ENCODE measurements around the gene ACSL6.
A peak's percentile ranks its signal among the peaks of the same experiment; 100 is the strongest.

Gene ACSL6

DNA sequence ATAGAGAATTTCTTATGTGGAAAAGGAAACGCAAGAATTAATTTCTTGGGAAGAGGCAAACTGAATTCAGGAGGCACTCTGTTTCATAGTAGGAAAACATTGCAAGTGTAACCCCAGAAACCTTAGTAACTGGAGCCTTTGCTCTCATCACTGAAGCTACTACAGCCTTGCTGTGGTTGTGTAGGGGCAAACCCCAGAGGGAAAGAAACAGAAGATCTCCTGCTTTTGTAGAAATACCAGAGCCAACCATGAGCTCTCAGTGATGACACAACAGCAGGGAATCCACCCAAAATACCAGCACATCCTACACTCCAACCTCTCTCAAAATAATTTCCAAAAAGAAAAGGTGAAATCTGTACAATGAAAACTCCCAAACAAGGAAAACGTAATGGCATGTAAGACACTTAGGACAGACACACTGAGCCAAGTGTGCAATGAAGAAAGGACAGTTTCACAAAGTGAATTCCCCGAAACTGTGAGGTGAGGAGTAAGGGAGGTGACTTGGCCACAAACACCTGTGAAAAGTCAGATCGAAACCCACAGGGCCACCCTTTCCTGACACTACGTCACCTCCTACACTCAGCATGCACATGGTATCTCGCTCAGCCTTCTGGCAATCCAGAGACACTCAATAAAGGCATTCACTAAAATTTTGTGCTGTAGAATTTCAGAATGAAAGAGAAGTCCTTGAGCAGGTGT is 8.5 kb upstream of the ACSL6 start:
- Histone ChIP-seq H3K9ac (ENCODE audit: low read length) (no peak overlapping the region), H3K27me3 (ENCODE audit: control insufficient read depth, insufficient read depth, low read length) (no peaks in the 10 kb centered on the region), H3K4me3 (ENCODE audit: low read length) (no peak overlapping the region), H3K27ac (ENCODE audit: low read depth, low read length) (no peak overlapping the region), H3K36me3 (ENCODE audit: control insufficient read depth, insufficient read depth, low read length) (no peaks in the 10 kb centered on the region), H3K4me1 (ENCODE audit: control insufficient read depth, insufficient read depth, low read length) (no peaks in the 10 kb centered on the region)

DNA sequence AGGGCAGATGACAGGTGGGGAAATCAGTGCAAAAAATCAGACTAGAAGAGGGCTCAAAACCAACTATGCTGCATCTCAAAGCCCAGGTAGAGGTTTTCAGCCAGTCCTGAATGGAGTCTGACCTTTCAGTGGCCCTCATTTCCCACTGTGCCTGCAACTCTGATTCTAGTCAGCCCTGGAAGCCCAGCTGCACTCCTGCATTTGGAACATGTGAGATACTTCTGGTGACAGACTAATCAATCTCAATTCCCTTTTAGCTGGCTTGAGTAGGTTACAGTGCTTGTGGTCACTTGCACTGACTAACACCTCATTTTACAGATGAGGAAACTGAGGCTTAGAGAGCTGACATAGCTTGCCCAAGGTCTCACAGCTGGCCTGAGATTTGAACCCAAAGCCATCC is 7.9 kb upstream of the ACSL6 start:
- H3K36me3 ChIP-seq (ENCODE audit: control insufficient read depth, insufficient read depth, low read length): no peaks in the 10 kb centered on the region

DNA sequence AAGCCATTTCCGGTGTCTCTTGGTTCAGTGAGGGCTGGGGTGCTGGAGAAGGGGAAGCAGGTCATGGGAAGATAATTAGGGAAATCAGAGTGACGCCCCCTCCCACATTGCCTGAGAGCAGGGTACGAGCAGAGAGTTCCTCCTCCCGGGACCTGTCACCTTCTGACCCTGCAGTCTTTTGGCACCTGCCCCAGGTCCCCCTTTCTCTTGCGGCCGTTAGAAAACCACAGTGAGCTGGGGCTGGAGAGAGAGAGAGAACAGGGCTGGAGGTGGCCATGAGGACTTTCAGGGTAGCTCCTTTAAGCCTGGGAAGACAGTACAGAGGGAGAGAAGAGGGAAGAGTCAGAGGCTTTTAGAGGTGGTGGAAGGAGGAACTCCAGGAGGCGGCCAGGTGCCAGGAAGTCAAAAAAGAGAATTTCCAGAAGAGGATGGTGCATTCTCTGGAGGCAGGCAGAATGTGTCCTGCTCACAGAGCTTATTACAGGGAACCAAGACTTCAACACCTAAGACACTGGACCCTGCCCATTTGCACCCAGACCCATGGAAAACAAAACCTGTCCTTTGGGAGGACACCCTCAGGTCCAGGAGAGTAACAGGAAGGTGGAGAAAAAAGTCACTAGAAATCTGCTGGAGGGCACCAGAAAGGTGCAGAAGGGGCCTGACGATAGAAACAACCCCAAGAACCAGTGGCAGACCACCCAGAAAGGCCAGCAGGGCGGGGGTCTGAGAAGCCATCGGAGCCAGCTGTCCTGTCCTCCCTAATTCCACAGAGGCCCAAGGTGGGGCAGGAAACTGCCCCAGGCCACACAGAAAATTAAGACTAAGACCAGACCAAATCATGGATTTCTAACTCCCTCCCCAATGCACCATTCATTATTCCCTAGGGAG is 6.5 kb upstream of the ACSL6 start:
- Histone ChIP-seq H3K36me3 (ENCODE audit: control insufficient read depth, insufficient read depth, low read length) (no peaks in the 10 kb centered on the region), H3K4me1 (ENCODE audit: control insufficient read depth, insufficient read depth, low read length) (no peaks in the 10 kb centered on the region), H3K27me3 (ENCODE audit: control insufficient read depth, insufficient read depth, low read length) (peaks cover 3% of the 10 kb centered on the region), H3K27ac (ENCODE audit: low read depth, low read length) (no peak overlapping the region), H3K9ac (ENCODE audit: low read length) (no peak overlapping the region), H3K4me3 (ENCODE audit: low read length) (no peak overlapping the region)

More for the DNA sequence above, 7.9 kb upstream of the ACSL6 start:
- no peak overlapping the region for H3K27ac ChIP-seq (ENCODE audit: low read depth, low read length)
- H3K27me3 ChIP-seq (ENCODE audit: control insufficient read depth, insufficient read depth, low read length): no peaks in the 10 kb centered on the region
- H3K4me3 ChIP-seq (ENCODE audit: low read length): no peak overlapping the region
- H3K4me1 ChIP-seq (ENCODE audit: control insufficient read depth, insufficient read depth, low read length): no peaks in the 10 kb centered on the region
- H3K9ac ChIP-seq (ENCODE audit: low read length): no peak overlapping the region

DNA sequence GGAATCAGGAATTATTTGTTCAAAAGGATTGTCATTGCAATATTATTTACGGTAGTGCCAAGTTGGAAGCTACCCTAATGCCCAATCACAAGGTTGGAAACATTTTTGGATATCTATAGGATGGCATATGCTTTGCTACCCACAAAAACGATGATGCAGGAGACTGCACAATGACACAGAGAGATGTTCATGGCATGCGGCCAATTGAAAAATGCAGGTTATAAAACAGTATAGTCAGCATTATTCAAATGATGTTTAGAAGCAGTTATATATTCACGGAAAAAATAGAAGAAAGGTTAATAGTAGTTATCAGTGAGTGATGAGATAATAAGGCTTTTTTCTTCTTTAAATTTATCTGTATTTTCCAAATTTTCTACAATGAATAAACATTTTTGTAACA is 5.9 kb upstream of the ACSL6 start:
- H3K9ac ChIP-seq (ENCODE audit: low read length): no peak overlapping the region
- H3K36me3 ChIP-seq (ENCODE audit: control insufficient read depth, insufficient read depth, low read length): no peaks in the 10 kb centered on the region
- no peaks in the 10 kb centered on the region for H3K4me1 ChIP-seq (ENCODE audit: control insufficient read depth, insufficient read depth, low read length)
- H3K27me3 ChIP-seq (ENCODE audit: control insufficient read depth, insufficient read depth, low read length): peaks cover 3% of the 10 kb centered on the region
- H3K4me3 ChIP-seq (ENCODE audit: low read length): no peak overlapping the region
- H3K27ac ChIP-seq (ENCODE audit: low read depth, low read length): no peak overlapping the region

DNA sequence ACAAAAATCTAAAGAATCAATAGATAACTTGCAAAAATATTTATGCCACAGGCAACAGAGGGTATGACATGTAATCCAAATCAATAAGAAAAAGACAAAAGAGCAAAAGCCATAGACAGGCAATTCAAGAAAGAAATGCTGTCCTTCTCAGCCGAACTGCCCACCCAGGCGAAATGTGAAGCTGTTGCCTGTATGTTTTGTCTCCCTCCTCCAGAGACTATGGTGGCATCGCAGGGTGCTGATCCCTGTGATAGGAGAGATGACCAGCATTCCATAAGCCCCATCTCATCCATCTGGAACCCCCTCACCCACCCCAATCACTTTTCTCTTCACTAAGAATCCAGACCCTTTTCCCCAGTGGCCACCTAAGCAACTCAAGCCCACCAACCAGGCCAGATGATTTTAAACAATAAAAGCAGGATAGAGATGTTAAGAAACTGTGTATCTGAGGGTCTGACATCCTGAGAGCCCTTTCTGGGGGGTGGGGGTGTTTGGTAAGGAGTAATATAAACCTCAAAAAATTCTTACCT is 5.3 kb upstream of the ACSL6 start:
- H3K4me1 ChIP-seq (ENCODE audit: control insufficient read depth, insufficient read depth, low read length): no peaks in the 10 kb centered on the region
- no peaks in the 10 kb centered on the region for H3K36me3 ChIP-seq (ENCODE audit: control insufficient read depth, insufficient read depth, low read length)
- H3K9ac ChIP-seq (ENCODE audit: low read length): no peak overlapping the region
- H3K27me3 ChIP-seq (ENCODE audit: control insufficient read depth, insufficient read depth, low read length): peaks cover 7% of the 10 kb centered on the region
- no peak overlapping the region for H3K27ac ChIP-seq (ENCODE audit: low read depth, low read length)
- H3K4me3 ChIP-seq (ENCODE audit: low read length): no peak overlapping the region

DNA sequence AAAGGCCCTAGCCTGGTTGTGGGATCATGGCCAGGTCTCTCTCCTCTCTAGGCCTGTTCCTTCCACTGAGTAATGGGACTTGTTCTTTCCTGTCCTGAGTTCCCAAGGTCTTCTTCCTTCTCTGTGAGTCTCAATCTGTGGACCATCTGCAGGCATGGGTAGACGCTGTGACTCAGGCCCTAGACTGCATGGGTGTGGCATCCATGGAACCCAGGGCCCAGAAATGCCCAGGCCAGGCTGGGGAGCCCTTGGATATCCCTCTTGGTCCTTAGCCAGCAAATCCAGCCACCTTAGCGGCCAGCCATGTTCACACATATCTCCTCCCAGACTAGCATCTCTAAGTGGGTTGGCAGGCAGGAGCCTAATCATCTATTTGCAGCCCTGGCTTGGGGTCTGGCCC is 2.3 kb upstream of the ACSL6 start:
- Histone ChIP-seq H3K27ac (ENCODE audit: low read depth, low read length) (no peak overlapping the region), H3K4me1 (ENCODE audit: control insufficient read depth, insufficient read depth, low read length) (peaks cover 3% of the 10 kb centered on the region), H3K9ac (ENCODE audit: low read length) (no peak overlapping the region), H3K36me3 (ENCODE audit: control insufficient read depth, insufficient read depth, low read length) (no peaks in the 10 kb centered on the region), H3K4me3 (ENCODE audit: low read length) (no peak overlapping the region), H3K27me3 (ENCODE audit: control insufficient read depth, insufficient read depth, low read length) (peaks cover 25% of the 10 kb centered on the region)

DNA sequence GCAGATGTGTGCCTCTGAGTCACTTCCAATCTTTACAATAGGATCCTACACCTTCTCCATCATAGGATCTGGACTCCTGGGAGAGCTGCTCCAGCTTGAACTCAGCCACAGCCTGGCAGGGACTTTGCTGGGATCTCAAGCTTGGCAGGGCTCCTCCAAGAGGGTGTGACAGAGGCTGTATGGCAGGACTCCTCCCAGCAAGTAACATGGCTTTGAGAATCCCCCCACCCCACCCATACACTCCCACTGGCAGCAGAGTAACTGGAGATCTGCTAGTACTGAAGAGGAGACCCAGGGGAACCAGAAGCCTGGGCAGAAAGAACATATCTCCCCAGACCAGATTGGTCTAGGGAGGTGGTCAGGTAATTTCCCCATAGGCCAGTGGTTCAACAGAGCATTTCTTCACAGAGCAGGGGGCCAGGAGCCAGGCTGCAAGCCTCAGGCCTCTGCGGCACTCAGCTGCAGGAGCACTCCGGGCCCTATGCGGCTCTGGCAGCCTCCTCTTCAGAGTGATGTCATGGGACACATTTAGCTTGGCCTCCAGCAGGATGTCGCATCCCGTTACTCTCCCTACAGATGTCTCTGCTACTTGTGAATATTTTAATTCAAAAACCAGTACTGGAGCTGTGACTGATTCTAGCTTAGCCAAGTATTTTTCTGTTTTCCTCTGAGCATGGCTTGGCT is 1.7 kb upstream of the ACSL6 start:
- Histone ChIP-seq H3K4me1 (ENCODE audit: control insufficient read depth, insufficient read depth, low read length) (peaks cover 3% of the 10 kb centered on the region), H3K9ac (ENCODE audit: low read length) (no peak overlapping the region), H3K27me3 (ENCODE audit: control insufficient read depth, insufficient read depth, low read length) (peaks cover 25% of the 10 kb centered on the region), H3K27ac (ENCODE audit: low read depth, low read length) (no peak overlapping the region), H3K4me3 (ENCODE audit: low read length) (no peak overlapping the region), H3K36me3 (ENCODE audit: control insufficient read depth, insufficient read depth, low read length) (no peaks in the 10 kb centered on the region)

DNA sequence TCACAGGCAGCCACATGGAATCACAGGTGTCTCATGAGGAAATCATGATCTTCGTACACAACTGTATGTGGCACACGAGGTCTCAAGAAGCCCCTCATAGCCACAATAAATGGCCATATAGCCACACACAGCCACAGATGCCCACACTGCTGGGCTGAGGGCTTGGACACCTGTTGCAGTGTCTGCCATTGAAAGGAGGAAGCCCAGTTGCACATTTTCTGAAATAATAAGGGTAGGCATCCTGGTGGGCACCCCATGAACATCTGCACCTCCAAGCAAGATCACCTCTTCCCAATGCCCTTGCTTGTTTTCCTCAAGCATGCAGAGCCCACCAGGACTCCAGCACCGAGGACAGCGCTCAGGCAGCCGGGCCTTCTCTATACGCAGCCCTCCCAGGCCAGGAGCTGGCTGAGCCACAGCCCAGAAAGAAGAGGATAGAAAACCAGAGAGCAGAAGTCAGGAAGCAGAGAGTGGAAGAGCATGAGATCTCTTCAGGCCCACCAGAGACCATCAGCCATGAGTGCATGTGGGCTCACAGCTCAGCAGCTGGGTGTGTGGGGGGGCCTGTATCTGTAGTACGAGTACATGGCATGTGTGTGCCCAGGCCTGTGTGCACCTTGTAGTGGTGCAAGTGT is 1.0 kb upstream of the ACSL6 start:
- no peak overlapping the region for H3K9ac ChIP-seq (ENCODE audit: low read length)
- H3K4me3 ChIP-seq (ENCODE audit: low read length): no peak overlapping the region
- H3K27ac ChIP-seq (ENCODE audit: low read depth, low read length): no peak overlapping the region
- peaks cover 25% of the 10 kb centered on the region for H3K27me3 ChIP-seq (ENCODE audit: control insufficient read depth, insufficient read depth, low read length)
- peaks cover 3% of the 10 kb centered on the region for H3K4me1 ChIP-seq (ENCODE audit: control insufficient read depth, insufficient read depth, low read length)
- no peaks in the 10 kb centered on the region for H3K36me3 ChIP-seq (ENCODE audit: control insufficient read depth, insufficient read depth, low read length)

DNA sequence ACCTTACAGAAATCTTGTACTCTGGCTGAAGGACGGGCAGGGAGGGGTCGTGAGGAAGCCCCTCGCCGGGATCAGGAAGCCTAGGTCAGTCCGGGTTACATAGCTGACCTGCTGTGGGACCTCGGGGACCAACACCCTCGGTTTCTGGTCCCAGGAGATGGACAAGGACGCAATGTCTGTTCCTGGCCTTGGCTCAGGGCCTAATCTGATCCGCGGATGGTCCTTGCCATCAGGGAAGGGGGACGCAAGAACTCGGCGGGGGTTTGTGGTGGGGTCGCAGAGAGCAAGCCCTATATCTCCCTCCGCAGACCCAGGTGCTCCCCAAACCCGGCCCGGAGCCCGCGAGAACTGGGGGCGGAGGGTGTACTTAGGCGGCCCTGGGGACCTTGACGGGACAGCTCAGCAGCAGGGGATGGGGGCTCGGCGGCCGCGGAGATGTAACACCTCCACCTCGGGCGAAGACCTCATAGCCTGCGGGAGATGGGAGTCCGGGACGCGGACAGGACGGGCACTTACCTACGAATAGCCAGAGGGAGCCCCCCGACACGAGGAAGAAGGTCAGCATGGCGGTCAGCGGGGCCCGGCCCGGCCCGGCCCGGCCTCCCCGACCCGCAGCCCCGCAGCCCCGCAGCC is 353 bp downstream of the ACSL6 start:
- Histone ChIP-seq H3K27ac (ENCODE audit: low read depth, low read length) (no peak overlapping the region), H3K4me1 (ENCODE audit: control insufficient read depth, insufficient read depth, low read length) (peaks cover 3% of the 10 kb centered on the region), H3K4me3 (ENCODE audit: low read length) (peak overlapping the region; percentile 57), H3K36me3 (ENCODE audit: control insufficient read depth, insufficient read depth, low read length) (no peaks in the 10 kb centered on the region), H3K27me3 (ENCODE audit: control insufficient read depth, insufficient read depth, low read length) (peaks cover 25% of the 10 kb centered on the region), H3K9ac (ENCODE audit: low read length) (no peak overlapping the region)

DNA sequence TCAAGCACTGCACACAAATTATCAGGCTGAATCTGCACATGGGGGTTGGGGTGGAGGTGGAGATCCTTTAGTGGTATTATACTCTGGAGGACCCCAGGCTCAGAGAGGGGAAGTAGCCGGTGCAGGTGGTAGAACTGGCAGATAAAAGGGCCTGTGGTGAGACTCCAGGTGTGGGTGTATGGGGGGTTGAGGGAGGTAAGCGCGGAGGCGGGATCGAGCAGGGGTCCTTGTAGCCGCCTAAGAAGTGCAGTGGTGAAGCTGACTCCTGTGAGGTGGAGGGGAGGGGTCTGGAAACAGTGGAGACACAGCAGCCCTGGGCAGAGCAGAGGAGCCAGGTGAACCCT is 841 bp downstream of the ACSL6 start:
- peak overlapping the region; percentile 57 for H3K4me3 ChIP-seq (ENCODE audit: low read length)
- no peak overlapping the region for H3K9ac ChIP-seq (ENCODE audit: low read length)
- H3K36me3 ChIP-seq (ENCODE audit: control insufficient read depth, insufficient read depth, low read length): no peaks in the 10 kb centered on the region
- H3K27me3 ChIP-seq (ENCODE audit: control insufficient read depth, insufficient read depth, low read length): peaks cover 25% of the 10 kb centered on the region
- peaks cover 3% of the 10 kb centered on the region for H3K4me1 ChIP-seq (ENCODE audit: control insufficient read depth, insufficient read depth, low read length)
- H3K27ac ChIP-seq (ENCODE audit: low read depth, low read length): no peak overlapping the region

DNA sequence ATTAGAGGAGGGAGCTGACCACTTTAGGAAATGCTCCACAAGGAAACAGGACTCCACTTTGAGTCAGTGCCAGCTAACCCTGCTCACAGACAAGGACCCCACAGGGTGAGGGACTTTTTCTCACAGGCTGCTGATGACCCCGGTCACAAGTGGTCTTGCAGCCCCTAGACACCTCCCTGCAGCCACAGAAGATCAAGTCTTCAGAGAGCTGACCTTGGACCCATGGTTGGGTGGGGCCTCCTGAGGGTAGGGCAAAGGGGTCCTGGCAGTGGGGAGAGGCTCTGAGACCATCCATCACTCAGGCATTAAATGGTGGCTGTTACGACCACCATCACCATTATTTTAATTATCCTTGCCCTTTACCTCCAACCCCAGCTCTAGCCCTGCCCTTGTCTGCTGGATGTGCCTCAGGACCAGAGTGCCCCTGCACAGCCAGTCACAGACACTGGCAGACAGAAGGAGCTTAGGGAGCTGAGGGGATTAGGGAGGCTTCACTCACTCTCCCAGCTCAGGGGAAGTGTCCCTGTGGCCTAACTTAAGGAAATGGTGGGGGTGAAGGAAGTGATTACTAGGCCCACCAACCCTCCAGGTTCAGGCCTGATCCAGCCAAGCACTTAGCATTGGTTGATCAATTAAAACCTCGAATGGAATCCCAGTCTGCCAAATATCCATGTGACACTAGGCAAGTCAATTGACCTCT is 1.6 kb downstream of the ACSL6 start:
- H3K36me3 ChIP-seq (ENCODE audit: control insufficient read depth, insufficient read depth, low read length): no peaks in the 10 kb centered on the region
- H3K9ac ChIP-seq (ENCODE audit: low read length): no peak overlapping the region
- H3K27ac ChIP-seq (ENCODE audit: low read depth, low read length): no peak overlapping the region
- peaks cover 3% of the 10 kb centered on the region for H3K4me1 ChIP-seq (ENCODE audit: control insufficient read depth, insufficient read depth, low read length)
- peaks cover 25% of the 10 kb centered on the region for H3K27me3 ChIP-seq (ENCODE audit: control insufficient read depth, insufficient read depth, low read length)
- no peak overlapping the region for H3K4me3 ChIP-seq (ENCODE audit: low read length)

Measured in rectal smooth muscle tissue (tissue), 1 donor.